Measurements from ENCODE around the gene ZNF207. TPM values are rescaled to one million over a fixed set of nuclear protein-coding genes. Genes with fewer than 3 reads are reported as not detected.
"Not testable (repeated sequence)": the region's sequence is repeated elsewhere in the genome, so short reads cannot be mapped to it uniquely, and the experiment has no call there.

Gene ZNF207
- total and polyA plus RNA-seq, 9 of the 15 experiments (the other 6 are each of a cell fraction or from before 2014, with no cell fraction given) = 123 to 370 (median 250) TPM

GRCh38 chr17:32386844-32387243 is 36.9 kb downstream of the ZNF207 start:
- Histone ChIP-seq H2AFZ (ENCODE audit: low read depth, low read length) (no peak overlapping the region), H3K4me2 (ENCODE audit: insufficient read depth, low read length) (no peak overlapping the region), H3K4me1 (replicated peaks in 1 of 2; ENCODE audit: control insufficient read depth in 2 of 2, insufficient read depth in 2 of 2, low read length in 2 of 2) (no peaks in the 10 kb centered on the region; a peak in 1 of 5 replicates), H3K79me2 (ENCODE audit: control insufficient read depth, insufficient read depth, low read length) (no peaks in the 10 kb centered on the region), H3K9me3 (replicated peaks; ENCODE audit: control insufficient read depth, insufficient read depth, low read depth, low read length) (no peaks in the 10 kb centered on the region), H3K27me3 (ENCODE audit: control insufficient read depth in 2 of 2, insufficient read depth in 2 of 2, low read length in 2 of 2) (no peaks in the 10 kb centered on the region), H3K27ac (ENCODE audit: extremely low read depth, low read depth, low read length) (no peak overlapping the region), H4K20me1 (replicated peaks; ENCODE audit: control insufficient read depth, insufficient read depth, low read length) (no peaks in the 10 kb centered on the region), H3K9me1 (ENCODE audit: control insufficient read depth, insufficient read depth, low read length) (no peaks in the 10 kb centered on the region), H3K4me3 (no peak overlapping the region), H3K9ac (ENCODE audit: insufficient read depth in 1 of 2, low read depth in 2 of 2, low read length in 2 of 2) (no peak overlapping the region), H3K36me3 (ENCODE audit: control insufficient read depth, insufficient read depth, low read length) (peaks cover 9% of the 10 kb centered on the region; the same call in 2 of the 3 replicates)
- FAIRE-seq = no peak
- in situ Hi-C loops (cut with MboI) (no loop called here), intact Hi-C loops (cut with micrococcal nuclease) (no loop called here)
- TF ChIP-seq BACH1 (tag; IDR thresholded peaks at IDR 0.05) (no peak), PML (IDR thresholded peaks at IDR 0.05; ENCODE audit: low read length) (no peak), KLF13 (tag; IDR thresholded peaks at IDR 0.05; ENCODE audit: borderline replicate concordance, low read depth) (no peak), SAFB (IDR thresholded peaks at IDR 0.05; ENCODE audit: borderline replicate concordance, low read depth, low read length) (no peak), SREBF2 (CRISPR knock-in tag; IDR thresholded peaks at IDR 0.05) (no peak), PATZ1 (CRISPR knock-in tag; IDR thresholded peaks at IDR 0.05; ENCODE audit: borderline replicate concordance) (no peak), ATF7 (IDR thresholded peaks at IDR 0.05) (no peak), BCOR (IDR thresholded peaks at IDR 0.05) (no peak)
- DNase-seq (ENCODE audit: extremely low read depth in 1 of 4, low spot score in 3 of 4) = no peak
- CTCF ChIA-PET (ENCODE audit: low intra/inter-chr PET ratio) = no interaction called here
- POLR2A ChIA-PET = interaction anchor here (1.0 to 1.5 kb wide), 5 partner anchors 9 to 51 kb away, joined by 3 to 5 read pairs (median 3); no protein-coding TSS in a partner anchor
- no TSS peak for BruUV-seq (replicated peaks)
- ATAC-seq = no peak

- FAIRE-seq; H3K9ac ChIP-seq (ENCODE audit: insufficient read depth in 1 of 2, low read depth in 2 of 2, low read length in 2 of 2); H3K27me3 ChIP-seq (ENCODE audit: control insufficient read depth in 2 of 2, insufficient read depth in 2 of 2, low read length in 2 of 2); BruUV-seq (replicated peaks); H3K79me2 ChIP-seq (ENCODE audit: control insufficient read depth, insufficient read depth, low read length); H3K4me2 ChIP-seq (ENCODE audit: insufficient read depth, low read length); intact Hi-C loops (cut with micrococcal nuclease); H3K9me1 ChIP-seq (ENCODE audit: control insufficient read depth, insufficient read depth, low read length); H3K27ac ChIP-seq (ENCODE audit: extremely low read depth, low read depth, low read length); in situ Hi-C loops (cut with MboI); H3K4me3 ChIP-seq; H3K9me3 ChIP-seq (replicated peaks; ENCODE audit: control insufficient read depth, insufficient read depth, low read depth, low read length); ATAC-seq; H3K36me3 ChIP-seq (ENCODE audit: control insufficient read depth, insufficient read depth, low read length); H2AFZ ChIP-seq (ENCODE audit: low read depth, low read length); DNase-seq (ENCODE audit: extremely low read depth in 1 of 4, low spot score in 3 of 4); H4K20me1 ChIP-seq (replicated peaks; ENCODE audit: control insufficient read depth, insufficient read depth, low read length); H3K4me1 ChIP-seq (replicated peaks in 1 of 2; ENCODE audit: control insufficient read depth in 2 of 2, insufficient read depth in 2 of 2, low read length in 2 of 2): not testable (repeated sequence)
- CTCF ChIA-PET (ENCODE audit: low intra/inter-chr PET ratio) = interaction anchor here (0.5 kb wide), 1 partner anchor 10 kb away, joined by 3 read pairs; no protein-coding TSS in a partner anchor
- WGBS (ENCODE audit: insufficient coverage, low coverage, missing lambda C conversion rate) = 89% methylated on average over 13 of the region's 14 CpGs
- POLR2A ChIA-PET = interaction anchor here (1.3 kb wide), 1 partner anchor 11 kb away, joined by 4 read pairs; no protein-coding TSS in a partner anchor
Observed at GRCh38 chr17:32388128-32388527, 38.2 kb downstream of the ZNF207 start.
